Keratinocyte (primary cell): ENCODE data around the gene LAMA4.

Experiments
- CTCF ChIP-seq, 3 experiments: IDR thresholded peaks in 1 of 3; conservative IDR thresholded peaks in 1 of 3; optimal IDR thresholded peaks in 1 of 3; 2 replicates in 2 of 3; 3 replicates in 1 of 3; pipeline versions ENCODE3 to v1.5.1; 2011; ENCODE audit warnings: low read length in 3 of 3, mild to moderate bottlenecking in 3 of 3, moderate library complexity in 2 of 3, control low read depth in 1 of 3, inconsistent platforms in 1 of 3; ENCODE audit not compliant: insufficient read depth in 2 of 3; ENCODE audit errors: extremely low read depth in 1 of 3
- EZH2 ChIP-seq: IDR thresholded peaks from one replicate; pipeline ENCODE4 v1.6.1; 2012; ENCODE audit warnings: inconsistent platforms, mild to moderate bottlenecking, low read length, moderate library complexity

GRCh38 chr6:112266331-112266730 is 12.0 kb upstream of the LAMA4 start:
- TF ChIP-seq CTCF (optimal IDR thresholded peaks at IDR 0.05 in 1 of 3, IDR thresholded peaks at IDR 0.05 in 1 of 3, conservative IDR thresholded peaks at IDR 0.05 in 1 of 3; ENCODE audit: extremely low read depth in 1 of 3, insufficient read depth in 2 of 3, low read length in 3 of 3) (no peak), EZH2 (no peak)
